NT2/D1 (cell line): ENCODE data around the gene MFNG.

Source experiments
- YY1 ChIP-seq: IDR thresholded peaks from 2 replicates; pipeline ENCODE4 v1.6.1; 2011; ENCODE audit not compliant: insufficient read length, insufficient read depth
- ZNF274 ChIP-seq: IDR thresholded peaks from 2 replicates; pipeline ENCODE4 v1.6.1; 2011; ENCODE audit warnings: mild to moderate bottlenecking, low read depth, low read length

DNA sequence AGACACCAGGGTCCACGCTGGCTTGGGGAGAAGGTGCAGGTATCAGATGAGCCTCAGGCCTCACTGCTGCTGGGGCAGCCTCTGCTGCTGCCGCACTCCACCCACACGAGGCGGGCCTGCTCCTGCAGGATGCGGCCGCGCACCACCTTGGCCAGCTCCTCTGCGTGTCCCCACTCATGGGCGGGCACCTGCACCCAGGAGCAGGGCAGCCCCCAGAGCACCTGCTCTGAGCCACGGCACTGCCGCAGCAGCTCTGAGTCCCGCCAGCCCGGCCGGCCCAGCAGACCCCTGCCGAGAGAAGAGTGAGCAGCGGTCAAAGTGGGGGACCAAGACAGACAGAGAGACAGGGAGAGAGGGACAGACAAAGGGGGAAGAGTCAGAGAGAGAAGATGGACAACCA is 4.9 kb upstream of the MFNG start:
- TF ChIP-seq ZNF274 (no peak), YY1 (no peak)
